Activated T-cell treated with anti-CD3 and anti-CD28 coated beads for 24 hours (primary cell): Measurements from ENCODE around the gene GTF2B.
A peak's percentile ranks its signal among the peaks of the same experiment; 100 is the strongest.
"Not testable (repeated sequence)": the region's sequence is repeated elsewhere in the genome, so short reads cannot be mapped to it uniquely, and the experiment has no call there.

ENCODE experiments used
- DNase-seq: peaks from one replicate; pipeline ENCODE4 v3.0.0-alpha.2; 2020; ENCODE audit warnings: low read depth

Gene GTF2B, protein sequence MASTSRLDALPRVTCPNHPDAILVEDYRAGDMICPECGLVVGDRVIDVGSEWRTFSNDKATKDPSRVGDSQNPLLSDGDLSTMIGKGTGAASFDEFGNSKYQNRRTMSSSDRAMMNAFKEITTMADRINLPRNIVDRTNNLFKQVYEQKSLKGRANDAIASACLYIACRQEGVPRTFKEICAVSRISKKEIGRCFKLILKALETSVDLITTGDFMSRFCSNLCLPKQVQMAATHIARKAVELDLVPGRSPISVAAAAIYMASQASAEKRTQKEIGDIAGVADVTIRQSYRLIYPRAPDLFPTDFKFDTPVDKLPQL

DNA sequence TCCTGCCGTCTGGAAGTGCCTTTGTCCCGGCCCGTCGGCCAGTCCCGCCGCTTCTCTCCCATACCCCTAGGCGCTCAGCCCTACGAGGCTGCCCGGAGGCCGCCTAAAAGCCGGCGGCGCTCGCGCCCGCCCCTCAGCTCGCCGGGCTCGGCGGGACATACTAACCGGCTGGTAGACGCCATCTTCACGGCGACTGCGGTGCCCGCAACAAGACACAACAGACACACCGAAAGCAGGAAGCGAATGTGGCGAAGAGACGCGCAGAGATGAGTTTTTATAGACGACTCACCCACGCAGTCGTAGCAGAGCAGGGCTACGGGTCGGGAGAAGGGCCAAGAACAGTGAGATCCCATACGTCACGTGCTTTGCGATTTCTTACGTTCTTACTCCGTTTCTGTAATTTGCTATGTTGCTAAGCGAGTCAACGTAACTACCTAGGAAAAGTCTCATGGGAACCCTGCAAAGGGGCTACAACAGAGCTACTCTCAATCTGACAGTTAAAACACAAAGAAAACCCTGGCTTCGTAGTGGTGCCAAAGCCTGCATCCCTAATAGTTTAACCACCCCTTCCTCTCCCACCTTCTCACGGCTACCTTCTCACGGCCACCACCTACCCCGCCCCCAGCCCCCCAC, at the start of gene GTF2B:
TSS of gene GTF2B (minus strand) at position 250 of the 633 bp plus-strand sequence. CDS start at position 182, 68 bp downstream.
- peak; percentile 91 for DNase-seq

DNA sequence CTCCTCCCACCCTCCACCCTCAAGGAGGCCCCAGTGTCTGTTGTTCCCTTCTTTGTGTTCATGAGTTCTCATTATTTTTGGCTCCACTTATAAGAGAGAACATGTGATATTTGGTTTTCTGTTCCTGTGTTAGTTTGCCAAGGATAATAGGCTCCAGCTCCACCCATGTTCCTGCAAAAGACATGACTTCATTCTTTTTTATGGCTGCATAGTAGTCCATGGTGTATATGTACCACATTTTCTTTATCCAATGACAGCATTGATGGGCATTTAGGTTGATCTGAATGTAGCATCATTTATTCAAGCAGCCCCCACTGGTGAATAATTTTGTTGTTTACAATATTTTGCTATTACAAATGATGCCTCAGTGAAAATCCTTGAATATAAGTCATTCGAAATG, 47.2 kb upstream of the GTF2B start:
- not testable (repeated sequence) for DNase-seq

DNA sequence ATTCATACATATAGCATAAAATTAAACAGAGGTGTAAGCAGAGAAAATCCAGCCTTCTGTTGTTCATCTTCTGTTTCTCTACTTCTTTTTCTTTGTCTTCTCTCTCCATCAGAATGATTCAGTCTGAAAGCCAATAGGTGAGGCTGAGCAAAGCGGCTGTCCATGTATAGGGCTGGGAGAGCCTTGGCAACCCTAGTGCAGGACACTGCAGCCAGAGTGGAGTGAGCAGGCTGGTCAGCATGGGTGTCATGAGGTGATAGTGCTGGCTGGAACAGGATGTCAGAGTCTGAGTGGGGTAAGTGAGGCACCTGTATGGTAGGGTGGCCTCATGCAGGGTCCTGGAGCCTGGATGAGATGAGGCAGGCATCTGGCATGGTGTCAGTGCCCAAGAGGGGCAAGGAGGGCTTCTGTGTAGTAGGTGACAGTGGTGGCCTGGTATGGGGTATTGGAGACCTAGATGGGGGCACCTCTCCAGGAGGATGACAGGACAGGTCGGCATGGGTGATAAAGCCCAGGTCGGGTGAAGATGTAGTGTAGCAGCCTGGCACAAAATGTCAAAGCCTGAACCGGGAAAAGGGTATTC, 45.5 kb upstream of the GTF2B start:
- no peak for DNase-seq

DNA sequence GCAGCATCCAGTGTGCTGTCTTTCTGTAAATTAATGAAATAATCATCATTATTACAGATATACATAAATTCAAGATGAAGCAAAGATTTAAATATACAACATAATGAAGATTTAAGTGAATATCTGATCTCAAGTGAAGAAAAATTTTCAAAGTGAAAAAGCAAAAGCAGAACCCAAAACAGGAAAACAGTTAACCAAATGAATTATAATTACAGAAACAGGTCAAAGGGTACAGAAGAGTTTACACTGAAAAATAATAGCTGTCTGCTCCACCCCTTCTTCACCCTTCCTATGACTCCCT, 44.8 kb upstream of the GTF2B start:
- DNase-seq, result no peak

DNA sequence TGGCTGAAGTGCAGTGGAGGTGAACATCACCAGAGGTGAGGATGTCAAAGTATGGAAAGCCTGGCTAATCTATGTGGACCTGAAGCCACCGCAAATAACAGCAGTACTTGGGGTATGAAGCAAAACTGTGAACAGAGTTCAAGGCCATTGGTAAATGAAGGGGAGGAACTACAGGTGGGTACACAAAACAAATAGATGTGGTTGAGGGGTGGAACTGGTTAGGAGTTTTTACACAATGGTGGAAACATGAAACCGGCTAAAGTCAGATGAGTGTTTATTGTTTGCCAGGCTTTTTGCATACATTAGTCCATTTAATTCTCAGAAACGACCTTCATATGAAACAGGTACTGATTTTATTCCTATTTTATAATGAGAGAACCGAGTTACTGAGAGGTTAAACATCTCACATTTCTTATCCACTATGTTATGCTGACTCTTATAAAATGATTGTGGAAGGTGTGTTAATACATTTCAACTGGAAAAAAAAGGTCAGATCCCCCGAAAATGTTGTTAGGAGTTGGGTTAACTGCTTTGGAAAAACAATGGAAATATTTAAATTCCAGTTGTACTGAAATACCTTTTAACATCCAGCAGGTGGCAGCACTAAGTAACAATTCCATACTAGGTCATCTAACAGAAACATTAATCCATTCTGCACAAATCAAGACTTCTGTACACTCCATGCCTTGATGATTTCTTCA, 44.3 kb upstream of the GTF2B start:
- no peak for DNase-seq

DNA sequence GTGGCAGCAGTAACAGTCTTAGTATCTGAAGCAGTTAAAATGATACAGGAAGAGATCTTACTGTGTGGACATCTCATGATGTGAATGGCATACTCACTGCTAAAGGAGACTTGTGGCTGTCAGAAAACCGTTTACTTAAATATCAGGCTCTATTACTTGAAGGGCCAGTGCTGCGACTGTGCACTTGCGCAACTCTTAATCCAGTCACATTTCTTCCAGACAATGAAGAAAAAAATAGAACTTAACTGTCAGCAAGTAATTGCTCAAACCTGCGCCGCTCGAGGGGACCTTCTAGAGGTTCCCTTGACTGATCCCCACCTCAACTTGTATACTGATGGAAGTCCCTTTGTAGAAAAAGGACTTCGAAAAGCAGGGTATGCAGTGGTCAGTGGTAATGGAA, 38.8 kb upstream of the GTF2B start:
- DNase-seq, result not testable (repeated sequence)

DNA sequence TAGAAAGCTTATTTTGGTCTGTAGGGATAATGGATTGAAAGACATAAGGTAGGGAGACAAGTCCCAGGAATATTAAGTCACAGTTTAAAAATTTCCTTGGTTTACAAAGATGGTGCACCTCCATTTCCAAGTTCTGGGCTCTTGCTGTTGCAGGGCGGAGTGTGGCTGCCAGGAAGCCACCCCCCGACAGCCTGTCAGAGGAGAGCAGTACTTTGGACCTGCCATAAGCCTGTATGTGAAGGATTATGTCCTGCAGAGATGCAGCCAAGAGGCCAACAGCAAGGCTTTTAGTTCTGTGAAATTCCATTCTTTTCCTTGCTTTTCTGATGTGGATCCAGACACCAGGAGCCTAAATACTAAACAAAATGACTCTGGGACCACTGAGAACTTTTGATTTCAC, 31.9 kb upstream of the GTF2B start:
- no peak for DNase-seq

DNA sequence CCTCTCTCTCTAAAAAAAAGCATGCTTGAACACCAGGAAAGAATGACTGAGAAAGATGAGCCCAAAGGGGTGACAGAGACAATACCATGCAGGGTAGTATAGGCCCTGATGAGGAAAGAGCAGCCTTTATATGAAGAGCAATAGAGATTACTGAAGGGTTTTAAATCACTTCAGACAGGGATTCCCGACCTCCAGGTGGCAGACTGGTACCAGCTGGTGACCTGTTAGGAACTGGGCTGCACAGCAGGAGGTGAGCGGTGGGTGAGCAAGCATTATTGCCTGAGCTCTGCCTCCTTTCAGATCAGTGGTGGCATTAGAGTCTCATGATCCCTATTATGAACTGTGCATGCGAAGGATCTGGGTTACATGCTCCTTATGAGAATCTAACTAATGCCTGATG, 30.8 kb upstream of the GTF2B start:
- DNase-seq, result no peak

DNA sequence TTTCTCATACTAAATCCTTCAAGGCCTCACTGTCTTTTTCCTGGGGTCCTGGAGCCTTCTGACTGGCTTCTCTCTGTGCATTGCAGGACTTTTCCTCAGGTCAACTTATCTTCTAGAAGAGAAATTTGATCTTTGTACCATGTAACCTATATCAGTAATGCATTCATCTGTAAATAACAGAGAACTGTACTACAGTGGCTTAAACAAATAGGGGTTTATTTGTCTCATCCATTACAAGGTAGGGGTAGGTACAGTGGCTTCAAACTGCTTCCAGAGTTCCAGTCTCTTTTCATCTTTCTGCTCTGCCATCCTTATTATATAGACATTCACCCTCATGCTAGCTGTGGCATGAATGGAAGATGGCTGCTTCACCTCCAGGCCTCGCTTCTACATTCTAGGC, 29.5 kb upstream of the GTF2B start:
- no peak for DNase-seq

DNA sequence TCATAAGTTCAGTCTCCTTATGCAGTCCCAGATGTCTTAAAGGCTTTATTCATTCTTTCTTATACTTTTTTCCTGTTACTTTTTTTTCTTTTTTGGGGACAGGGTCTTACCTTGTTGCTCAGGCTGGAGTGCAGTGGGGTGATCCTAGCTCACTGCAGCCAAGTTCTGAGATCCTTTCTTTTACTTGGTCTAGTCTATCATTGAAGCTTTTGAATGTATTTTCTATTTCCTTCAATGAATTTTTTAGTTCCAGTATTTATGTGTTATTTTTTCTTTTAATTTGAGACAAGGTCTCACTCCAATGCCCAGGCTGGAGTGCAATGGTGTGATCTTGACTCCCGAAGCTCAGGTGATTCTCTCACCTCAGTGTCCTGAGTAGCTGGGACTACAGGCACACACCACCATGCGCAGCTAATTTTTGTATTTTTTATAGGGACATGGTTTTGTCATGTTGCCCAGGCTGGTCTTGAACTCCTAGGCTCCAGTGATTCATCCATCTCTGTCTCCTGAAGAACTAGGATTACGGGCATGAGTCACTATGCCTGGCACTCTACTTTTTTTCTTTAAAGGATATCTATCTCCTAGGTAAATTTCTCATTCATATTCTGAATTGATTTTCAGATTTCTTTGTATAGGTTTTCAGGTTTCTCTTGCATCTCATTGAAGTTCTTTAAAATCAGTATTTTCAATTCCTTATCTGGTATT, 26.1 kb upstream of the GTF2B start:
- DNase-seq, result no peak

DNA sequence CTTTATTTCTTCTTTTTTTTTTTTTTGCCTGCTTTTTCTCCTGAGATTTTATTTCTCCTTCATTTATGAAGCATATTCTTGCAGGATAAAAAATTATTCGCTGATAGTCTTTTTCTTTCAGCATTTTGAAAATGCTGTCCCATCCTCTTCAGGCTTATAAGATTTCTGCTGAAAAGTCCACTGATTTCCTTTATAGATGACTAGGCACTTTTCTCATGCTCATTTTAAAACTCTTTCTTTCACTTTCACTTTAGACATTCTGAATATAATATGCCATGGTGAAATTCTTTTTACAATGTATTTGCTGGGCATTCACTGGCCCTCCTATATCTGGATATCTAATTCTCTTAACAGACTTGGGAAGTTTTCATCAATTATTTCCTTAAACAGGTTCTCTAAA, 25.5 kb upstream of the GTF2B start:
- DNase-seq, result no peak

DNA sequence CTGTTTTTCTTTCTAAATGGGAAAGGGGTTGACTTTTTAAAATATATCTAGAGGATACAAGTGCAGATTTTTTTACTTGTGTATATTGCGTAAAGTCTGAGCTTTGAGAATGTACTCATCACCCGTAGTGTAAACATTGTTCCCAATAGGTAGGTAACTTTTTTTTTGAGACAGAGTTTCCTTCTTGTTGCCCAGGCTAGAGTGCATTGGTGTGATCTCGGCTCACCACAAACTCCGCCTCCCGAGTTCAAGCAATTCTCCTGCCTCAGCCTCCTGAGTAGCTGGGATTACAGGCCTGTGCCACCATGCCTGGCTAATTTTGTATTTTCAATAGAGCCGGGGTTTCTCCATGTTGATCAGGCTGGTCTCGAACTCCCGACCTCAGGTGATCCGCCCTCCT, 20.4 kb upstream of the GTF2B start:
- not testable (repeated sequence) for DNase-seq

DNA sequence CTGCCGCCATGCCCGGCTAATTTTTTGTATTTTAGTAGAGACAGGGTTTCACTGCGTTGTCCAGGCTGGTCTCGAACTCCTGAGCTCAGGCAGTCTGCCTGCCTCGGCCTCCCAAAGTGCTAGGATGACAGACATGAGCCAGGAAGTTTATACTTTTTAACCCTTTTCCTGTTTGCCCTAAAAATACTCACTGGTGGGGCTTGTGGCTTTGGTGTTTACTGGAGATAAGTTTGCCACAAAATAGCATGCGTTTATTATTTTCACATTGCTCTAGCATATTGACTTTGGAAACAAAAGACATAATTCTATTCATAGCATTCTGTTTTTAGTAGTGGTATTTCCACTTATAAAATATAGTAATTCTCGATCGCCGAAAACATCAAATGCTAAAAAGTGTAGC, 19.8 kb upstream of the GTF2B start:
- DNase-seq, result no peak

DNA sequence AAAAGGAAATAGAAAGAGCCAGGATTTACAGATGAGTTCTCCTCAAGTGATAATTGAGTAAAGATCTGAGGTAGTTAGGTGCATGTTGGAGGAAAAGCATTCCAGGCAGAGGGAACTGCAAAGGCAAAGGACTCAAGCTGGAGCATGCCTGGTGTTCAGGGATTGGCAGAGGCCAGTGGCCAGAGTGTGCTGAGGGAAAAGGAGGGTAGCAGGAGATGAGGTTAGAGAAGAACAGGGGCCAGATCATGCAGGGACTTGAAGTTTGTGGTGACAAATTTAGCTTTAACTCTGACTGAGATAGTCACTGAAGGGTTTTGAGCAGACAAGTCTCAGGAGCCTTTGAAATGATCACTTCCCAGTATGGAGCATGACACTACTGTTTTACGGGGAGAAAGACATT, 19.0 kb upstream of the GTF2B start:
- no peak for DNase-seq

DNA sequence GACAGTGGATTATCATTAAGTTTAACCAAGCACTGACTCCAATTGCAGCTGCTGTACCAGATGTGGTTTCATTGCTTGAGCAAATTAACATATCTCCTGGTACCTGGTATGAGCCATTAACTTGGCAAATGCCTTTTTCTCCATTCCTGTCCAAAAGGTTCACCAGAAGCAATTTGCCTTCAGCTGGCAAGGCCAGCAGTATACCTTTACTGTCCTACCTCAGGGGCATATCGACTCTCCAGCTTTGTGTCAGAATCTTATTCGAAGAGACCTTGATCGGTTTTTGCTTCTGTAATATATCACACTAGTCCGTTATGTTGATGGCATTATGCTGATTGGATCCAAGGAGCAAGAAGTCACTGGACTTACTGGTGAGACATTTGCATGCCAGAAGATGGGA, 9.5 kb upstream of the GTF2B start:
- no peak for DNase-seq

DNA sequence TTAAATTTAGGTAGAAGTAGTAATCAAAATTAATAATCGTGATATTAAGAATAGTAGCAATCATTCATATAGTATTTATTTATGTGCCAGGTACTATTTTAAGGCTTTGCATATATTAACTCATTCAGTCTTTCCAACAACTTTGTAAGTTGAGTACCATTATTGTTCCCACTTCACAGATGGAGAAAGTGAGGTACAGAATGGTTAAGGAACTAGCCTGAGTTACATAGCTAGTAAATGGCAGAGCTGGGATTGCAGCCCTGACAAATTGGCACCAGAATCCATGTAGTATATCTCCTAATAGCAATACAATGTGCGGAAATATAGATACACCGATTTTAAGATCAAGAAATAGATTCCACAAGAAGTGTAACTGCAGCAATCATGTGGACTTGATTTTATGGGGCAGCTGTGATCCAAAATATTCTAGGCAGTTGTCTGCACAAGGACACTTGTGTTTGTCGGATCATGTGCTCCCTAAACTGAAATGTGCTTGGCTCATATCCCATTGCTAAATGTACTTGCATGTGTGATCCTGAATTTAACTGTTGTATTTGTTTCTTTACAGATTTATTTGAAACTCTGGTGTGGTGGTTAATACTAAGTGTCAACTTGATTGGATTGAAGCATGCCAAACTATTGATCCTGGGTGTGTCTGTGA, 5.8 kb upstream of the GTF2B start:
- no peak for DNase-seq

DNA sequence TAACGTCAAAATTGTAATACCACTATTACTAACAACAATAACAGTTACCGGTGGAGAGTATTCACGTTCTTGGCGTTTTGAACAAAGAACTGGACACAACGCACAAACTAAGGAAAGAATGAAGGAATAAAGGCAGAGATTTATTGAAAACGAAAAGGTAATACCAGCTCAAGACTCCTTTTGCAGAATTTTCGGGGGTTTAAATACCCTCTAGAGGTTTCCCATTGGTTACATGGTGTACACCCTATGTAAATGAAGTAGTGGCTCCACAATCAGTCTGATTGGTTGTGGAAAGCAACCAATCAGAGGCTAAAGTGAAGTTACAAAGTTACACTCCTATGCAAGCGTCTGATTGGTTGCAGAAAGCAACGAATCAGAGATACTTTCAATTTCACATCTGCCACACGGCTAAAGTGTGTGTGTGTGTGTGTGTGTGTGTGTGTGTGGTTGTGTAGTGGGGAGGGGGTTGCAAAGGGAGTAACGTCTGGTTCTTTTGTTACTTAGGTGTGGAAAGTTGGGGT, 1.1 kb upstream of the GTF2B start:
- no peak for DNase-seq

DNA sequence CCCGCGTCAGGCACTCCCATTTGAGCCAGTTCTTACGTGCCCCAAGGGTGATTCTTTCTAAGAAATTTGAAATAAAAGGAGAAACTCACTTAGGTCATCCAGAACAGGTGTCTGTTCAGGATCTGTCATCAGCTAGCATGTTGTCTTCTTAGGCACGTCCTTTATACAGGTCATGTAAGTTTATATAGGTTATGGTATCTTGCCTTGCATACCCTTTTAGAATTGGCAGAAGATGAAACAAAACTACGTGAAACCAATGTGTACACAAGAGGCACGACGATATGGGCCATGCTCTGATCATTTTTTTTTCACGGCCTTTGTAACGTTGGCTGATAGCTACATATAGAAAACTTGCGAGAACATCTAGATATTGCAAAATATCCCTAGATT, 579 bp upstream of the GTF2B start:
- DNase-seq, result no peak

DNA sequence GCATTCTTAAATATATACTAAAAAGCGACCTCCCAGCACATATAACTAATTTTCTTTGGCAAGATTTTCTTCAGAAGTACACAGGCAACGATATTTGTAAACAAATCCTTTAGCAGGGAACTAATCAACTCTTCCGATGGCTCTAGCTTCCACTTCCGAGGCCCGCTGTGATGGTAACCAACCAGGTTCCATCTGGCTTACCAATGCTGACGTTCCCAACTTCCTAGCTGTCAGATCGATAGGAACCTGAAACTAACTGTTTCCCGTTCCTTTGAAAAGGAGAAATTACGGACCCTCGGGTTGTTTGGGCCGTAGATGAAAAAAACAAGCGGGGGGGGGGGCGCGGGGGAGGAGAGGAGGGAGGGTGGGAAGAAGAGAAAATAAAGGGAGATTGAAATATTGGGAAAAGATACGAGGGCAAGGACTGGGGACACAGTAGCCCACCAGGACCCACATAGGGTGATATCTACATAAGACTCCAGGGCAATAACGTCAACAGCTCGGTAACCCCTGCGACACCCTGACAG, 513 bp downstream of the GTF2B start:
- DNase-seq, result no peak

DNA sequence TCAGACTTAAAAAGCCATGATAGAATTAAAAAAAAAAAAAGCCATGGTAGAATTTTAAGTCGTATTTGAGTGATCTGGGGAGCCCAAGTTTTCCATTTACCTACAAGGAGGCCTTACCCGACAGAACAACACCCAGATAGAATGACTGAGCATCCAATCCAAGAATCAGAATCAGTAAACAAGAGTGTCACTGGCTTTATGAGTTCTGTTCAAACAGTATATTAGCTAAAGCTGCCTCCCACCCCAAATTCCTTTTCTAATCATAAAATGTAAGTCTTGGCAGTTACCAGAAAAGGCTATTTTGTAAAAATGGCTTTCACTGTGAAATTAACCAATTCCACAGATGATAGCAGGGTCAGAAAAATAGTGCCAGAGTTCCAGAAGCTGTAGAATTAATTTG, 1.2 kb downstream of the GTF2B start:
- DNase-seq, result no peak

DNA sequence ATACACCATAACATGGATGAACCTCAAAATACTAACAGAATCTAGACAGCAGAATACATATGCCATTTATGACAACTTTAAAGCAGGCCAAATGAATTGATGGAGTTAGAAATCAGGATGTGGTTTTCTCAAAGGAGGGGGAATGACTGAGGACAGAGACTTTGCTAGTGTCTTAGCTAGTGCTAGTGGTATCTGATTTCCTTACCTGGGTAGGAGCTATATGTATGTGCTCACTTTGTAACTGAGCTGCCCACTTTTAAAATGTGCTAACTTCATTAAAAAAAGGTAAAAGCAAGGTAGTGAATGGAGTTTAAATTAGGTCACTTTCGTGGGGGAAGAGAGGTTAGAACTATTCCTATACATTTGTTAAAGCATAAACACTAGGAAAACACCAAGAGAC, 2.6 kb downstream of the GTF2B start:
- no peak for DNase-seq

DNA sequence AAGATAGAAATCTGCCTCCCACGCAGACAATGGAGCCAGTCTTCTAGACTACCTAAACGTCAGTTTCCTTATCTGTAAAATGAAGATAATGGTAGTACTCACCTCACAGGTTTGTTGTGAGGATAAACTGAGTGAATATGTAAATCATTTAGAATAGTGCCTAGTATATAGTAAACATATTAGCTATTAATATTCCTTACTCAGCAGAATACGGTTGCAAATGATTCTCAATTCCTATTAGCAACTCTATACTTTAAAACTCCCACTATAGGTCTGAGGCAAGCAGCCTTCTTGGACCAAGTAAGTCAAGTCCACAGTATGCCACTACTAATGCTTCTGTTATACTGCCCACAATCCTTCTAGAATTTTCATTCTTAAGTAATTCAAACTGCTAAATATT, 5.4 kb downstream of the GTF2B start:
- no peak for DNase-seq
